ENCODE measurements around the gene PXDN.
A peak's percentile ranks its signal among the peaks of the same experiment; 100 is the strongest.

DNA sequence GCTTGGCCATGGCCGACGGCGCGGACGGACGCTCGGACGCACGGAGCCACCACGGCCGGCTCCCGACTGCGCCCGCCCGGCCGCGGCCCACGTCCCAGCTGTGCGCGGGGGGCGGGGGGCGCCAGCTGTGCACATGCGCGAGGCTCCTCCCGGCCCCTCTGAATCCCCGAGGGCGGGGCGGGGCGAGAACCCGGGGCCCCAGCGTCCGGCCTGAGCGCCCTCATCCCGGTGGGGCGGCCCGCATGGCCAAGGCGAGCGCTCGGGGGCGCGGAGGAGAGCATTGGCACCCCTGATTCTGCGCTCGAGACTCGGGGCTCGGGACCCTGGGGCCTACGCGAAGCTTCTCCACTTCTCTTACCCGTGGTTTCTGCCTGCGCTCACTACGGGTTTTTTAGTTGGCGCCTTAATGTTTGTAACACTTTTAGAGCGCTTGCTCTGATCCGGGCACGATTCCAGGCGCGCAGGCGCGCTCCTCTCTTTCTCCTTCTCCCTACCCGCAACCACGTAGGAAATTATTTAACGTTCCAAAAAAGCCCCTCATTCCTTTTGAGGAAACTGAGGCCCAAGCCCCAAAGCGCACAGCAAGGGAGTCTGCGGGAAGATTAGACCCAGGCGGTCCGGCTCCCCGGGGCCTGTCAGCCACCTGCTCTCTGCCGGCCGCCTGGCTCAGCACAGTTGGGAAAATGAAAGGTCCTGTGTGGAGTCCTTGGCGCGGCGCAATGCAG lies at the start of gene PXDN:
- TF ChIP-seq, protein P1, sequence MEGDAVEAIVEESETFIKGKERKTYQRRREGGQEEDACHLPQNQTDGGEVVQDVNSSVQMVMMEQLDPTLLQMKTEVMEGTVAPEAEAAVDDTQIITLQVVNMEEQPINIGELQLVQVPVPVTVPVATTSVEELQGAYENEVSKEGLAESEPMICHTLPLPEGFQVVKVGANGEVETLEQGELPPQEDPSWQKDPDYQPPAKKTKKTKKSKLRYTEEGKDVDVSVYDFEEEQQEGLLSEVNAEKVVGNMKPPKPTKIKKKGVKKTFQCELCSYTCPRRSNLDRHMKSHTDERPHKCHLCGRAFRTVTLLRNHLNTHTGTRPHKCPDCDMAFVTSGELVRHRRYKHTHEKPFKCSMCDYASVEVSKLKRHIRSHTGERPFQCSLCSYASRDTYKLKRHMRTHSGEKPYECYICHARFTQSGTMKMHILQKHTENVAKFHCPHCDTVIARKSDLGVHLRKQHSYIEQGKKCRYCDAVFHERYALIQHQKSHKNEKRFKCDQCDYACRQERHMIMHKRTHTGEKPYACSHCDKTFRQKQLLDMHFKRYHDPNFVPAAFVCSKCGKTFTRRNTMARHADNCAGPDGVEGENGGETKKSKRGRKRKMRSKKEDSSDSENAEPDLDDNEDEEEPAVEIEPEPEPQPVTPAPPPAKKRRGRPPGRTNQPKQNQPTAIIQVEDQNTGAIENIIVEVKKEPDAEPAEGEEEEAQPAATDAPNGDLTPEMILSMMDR (IDR thresholded peaks at IDR 0.05), result no peak
- no peak for TF ChIP-seq EP300 (IDR thresholded peaks at IDR 0.05)
- peak in 1 of 2 donors; percentile 48 for TF ChIP-seq POLR2A (IDR thresholded peaks at IDR 0.05)
- TF ChIP-seq POLR2AphosphoS5 (IDR thresholded peaks at IDR 0.05), result no peak

Data from suprapubic skin (tissue), 4 donors.